SW480 (cell line): ENCODE results near the gene PAM.
"Not testable (repeated sequence)": the region's sequence is repeated elsewhere in the genome, so short reads cannot be mapped to it uniquely, and the experiment has no call there.

Experiments
- DNase-seq: peaks from one replicate; pipeline ENCODE4 v3.0.0-alpha.2; 2016; ENCODE audit warnings: low spot score

The PAM gene

GRCh38 chr5:102903074-102903871 is 148.2 kb downstream of the PAM start:
- peak; percentile 68 for DNase-seq

DNA sequence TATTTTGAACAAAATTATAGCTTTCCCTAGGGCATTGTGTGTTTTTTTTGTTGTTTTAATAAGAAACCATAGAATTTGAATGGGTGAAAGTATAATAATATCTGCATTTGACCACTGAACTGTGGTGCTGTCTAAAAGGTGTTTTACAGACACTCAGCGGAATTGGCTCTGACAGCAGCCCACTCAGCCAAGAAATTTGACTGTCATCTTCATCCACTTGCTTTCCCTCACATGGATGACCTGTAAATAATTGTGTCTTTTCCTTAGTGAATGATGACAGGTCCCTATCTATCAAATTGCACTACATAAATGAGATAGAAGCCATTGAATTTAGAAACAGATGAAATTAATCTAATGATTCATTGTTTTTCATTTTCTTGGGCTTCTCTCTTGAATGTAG is 150.0 kb downstream of the PAM start:
- no peak for DNase-seq

DNA sequence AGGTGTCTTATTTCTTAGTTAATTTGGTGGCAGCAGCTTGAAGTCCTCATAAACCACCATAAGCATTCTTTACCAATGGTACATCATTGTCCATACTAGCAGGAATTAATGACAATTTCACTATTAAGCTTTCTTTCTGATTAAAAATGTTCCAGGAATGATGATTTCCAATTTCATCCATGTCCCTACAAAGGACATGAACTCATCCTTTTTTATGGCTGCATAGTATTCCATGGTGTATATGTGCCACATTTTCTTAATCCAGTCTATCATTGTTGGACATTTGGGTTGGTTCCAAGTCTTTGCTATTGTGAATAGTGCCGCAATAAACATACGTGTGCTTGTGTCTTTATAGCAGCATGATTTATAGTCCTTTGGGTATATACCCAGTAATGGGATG is 152.0 kb downstream of the PAM start:
- DNase-seq, result not testable (repeated sequence)

DNA sequence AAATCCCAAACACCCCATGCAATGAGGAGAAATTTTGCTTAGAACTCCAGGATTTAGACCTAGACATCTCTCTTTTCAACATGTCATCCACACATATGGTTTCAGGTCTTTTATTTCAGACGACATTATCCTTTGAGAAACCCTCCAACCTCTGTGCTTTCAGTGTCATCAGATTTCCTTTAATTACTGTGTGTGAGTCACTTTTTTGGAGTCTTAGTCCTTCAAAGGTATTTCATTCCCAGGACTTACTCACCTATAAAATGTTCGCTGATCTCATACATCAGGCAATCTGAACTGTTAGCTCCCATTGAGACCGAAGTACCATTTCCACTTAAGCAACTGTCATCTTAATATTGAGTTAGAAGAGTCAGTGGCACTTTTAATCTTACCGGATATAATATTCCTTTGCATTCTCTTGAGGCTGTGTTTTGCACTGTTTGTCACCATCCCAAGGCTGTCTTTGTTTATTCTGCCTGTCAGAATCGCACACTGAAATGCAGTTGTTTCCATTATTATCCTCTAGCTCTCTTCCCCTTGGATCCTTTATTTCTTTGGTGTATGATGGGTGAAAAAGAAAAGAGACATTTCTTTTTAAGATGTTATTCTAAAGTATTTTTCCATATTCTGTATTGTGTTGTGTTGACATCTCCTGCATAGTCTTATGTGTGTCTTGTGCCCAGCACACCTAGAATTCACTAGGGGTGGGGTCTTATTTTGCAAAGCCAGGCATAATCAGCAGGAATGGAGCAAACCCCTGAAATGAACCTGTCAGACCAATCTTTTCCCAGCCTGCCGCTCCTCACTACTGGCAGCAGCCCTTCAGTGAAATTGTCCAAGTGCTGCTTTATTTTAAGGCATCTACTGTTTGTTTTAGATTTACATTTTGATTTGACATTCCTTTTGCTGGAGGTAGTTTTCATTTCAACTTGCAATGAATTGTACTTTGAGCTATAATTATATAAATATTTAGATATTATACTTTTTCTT is 155.4 kb downstream of the PAM start:
- peak; percentile 65 for DNase-seq

- no peak for DNase-seq
Observed at GRCh38 chr5:102911973-102912372, 156.9 kb downstream of the PAM start.

- DNase-seq, result no peak
Observed at GRCh38 chr5:102916109-102916508, 161.0 kb downstream of the PAM start.

- no peak for DNase-seq
Observed at GRCh38 chr5:102918986-102919610, 164.0 kb downstream of the PAM start.

GRCh38 chr5:102920762-102921161 is 165.7 kb downstream of the PAM start:
- no peak for DNase-seq

- DNase-seq, result no peak
Observed at GRCh38 chr5:102921341-102922044, 166.4 kb downstream of the PAM start.

GRCh38 chr5:102922111-102922720 is 167.1 kb downstream of the PAM start:
- no peak for DNase-seq

DNA sequence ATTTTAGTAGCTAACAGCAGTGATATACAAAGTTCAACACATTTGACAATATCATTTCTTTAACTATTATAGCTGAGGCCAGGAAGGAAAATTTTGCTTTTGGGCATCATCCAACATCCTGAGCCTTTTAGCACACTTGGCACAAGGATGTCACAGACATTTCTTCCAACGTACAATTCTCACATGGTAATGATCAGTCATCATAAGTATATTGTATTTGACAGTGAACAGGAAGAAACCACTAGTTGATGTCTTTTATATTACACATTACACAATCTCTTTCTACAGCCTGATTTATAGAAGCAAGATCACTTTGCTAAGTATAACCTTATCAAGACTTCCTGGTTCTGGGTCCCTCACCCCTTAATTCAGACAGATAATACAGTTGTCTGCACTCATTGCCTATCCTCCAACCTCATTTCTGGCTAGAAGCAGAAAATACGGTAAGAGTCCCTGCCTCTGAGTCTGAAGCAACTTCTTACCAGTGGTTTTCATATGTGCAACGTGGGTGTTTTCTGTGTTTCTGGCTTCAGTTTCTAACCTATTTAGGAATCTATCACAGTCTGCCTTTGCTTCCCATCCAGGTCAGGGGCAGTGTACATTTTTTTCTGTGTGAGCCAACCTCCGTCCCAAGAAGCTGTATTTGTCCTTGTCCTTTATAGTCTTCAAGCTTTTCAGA is 167.8 kb downstream of the PAM start:
- no peak for DNase-seq

- no peak for DNase-seq
Observed at GRCh38 chr5:102924963-102925362, 169.9 kb downstream of the PAM start.

- no peak for DNase-seq
Observed at GRCh38 chr5:102927007-102927406, 171.9 kb downstream of the PAM start.

GRCh38 chr5:102930244-102930643 is 175.1 kb downstream of the PAM start:
- DNase-seq, result no peak

GRCh38 chr5:102931085-102931725 is 176.1 kb downstream of the PAM start:
- no peak for DNase-seq

DNA sequence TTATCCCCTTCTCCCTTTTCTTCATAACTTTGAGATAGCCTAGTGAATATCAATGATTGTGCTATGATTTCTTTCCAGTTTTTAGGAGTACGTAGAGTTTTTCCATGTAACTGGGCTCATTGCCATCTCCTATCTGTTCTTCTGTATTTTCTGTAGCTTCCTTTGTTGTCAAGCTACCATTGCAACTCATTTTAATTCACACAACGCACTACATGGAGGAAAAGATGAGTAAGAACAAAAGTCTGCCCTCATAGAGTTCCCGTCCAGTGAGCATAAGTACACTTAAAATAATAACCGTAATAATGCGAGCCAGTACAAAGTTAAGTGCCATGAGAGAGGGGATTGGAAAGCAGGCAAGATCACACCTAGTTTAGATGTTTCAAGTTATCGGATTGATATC is 177.7 kb downstream of the PAM start:
- DNase-seq, result no peak

GRCh38 chr5:102933316-102933715 is 178.2 kb downstream of the PAM start:
- DNase-seq, result no peak

GRCh38 chr5:102933721-102934459 is 178.8 kb downstream of the PAM start:
- no peak for DNase-seq

GRCh38 chr5:102937894-102938293 is 182.8 kb downstream of the PAM start:
- DNase-seq, result peak; percentile 10

GRCh38 chr5:102941111-102941510 is 186.0 kb downstream of the PAM start:
- no peak for DNase-seq
